HCT116 (cell line): ENCODE results near the gene TNRC18. TPM values are rescaled to one million over a fixed set of nuclear protein-coding genes. Genes with fewer than 3 reads are reported as not detected.
"Not testable (repeated sequence)": the region's sequence is repeated elsewhere in the genome, so short reads cannot be mapped to it uniquely, and the experiment has no call there.

Source experiments
- ATAC-seq: fragments of 200-7000 bp; cut with Tn5 transposase; 2 replicates; pipeline ENCODE4 v1.9.1; 2020; ENCODE audit warnings: mild to moderate bottlenecking, moderate library complexity
- BruUV-seq: library from RNA; stranded (reverse); fragments of 400-500 nt; replicated peaks from 2 replicates; lab custom pipeline; 2021; lab: Mats Ljungman, UMichigan
- CTCF ChIA-PET: fragments of 300-600 bp; sonication (Branson Sonifier 250); formaldehyde crosslinking; loops from one replicate; lab custom pipeline; 2021; ENCODE audit warnings: antibody characterized with exemption; lab: Charles Lee
- POLR2A ChIA-PET: fragments of 300-600, 350-600 bp; sonication (Branson Sonifier 250); formaldehyde crosslinking; loops from one replicate; lab custom pipeline; 2021; ENCODE audit warnings: antibody characterized with exemption; lab: Charles Lee
- RAD21 ChIA-PET, 2 experiments: fragments of 300-600 bp; sonication (Branson Sonifier 250); formaldehyde crosslinking; loops; one replicate each; lab custom pipeline; 2023; ENCODE audit warnings: low total read pairs in 2 of 2; ENCODE audit not compliant: uncharacterized antibody in 2 of 2, unreplicated experiment in 2 of 2, low non-redundant PET in 1 of 2; lab: Charles Lee
- DNase-seq: peaks from one replicate; pipeline ENCODE4 v3.0.0-alpha.2; 2010; ENCODE audit warnings: low read depth, low spot score
- H2AFZ ChIP-seq: fragments of 200-600 bp; shearing (Covaris generic), sonication (generic); 2 replicates; pipeline ENCODE4 v1.6.1; 2017; ENCODE audit warnings: low read depth, mixed run types, mixed read lengths, antibody characterized with exemption, low read length; ENCODE audit not compliant: poor library complexity, severe bottlenecking
- H3K27ac ChIP-seq: 2 replicates; pipeline ENCODE4 v1.5.1; 2012; ENCODE audit warnings: low read depth, low read length
- H3K27me3 ChIP-seq: fragments of 200-600 bp; sonication (generic); 2 replicates; pipeline ENCODE4 v1.6.1; 2016; ENCODE audit warnings: mixed run types, low read length, mixed read lengths; ENCODE audit not compliant: insufficient read depth
- H3K36me3 ChIP-seq, 2 experiments: fragments of 200-500 bp in 1 of 2; fragments of 200-600 bp in 1 of 2; sonication (Bioruptor generic) in 1 of 2; sonication (generic) in 1 of 2; 2 replicates each; pipeline versions ENCODE4 v1.5.1 to v1.6.1; 2014 to 2016; ENCODE audit warnings: low read length in 2 of 2, inconsistent platforms in 1 of 2, mixed read lengths in 1 of 2, mixed run types in 1 of 2; ENCODE audit not compliant: insufficient read depth in 2 of 2, control insufficient read depth in 1 of 2
- H3K4me1 ChIP-seq, 2 experiments: fragments of 200-600 bp in 1 of 2; sonication (generic) in 1 of 2; 2 replicates each; pipeline versions ENCODE4 v1.5.1 to v1.6.1; 2012 to 2017; ENCODE audit warnings: low read length in 2 of 2, inconsistent platforms in 1 of 2, mild to moderate bottlenecking in 1 of 2, mixed read lengths in 1 of 2, mixed run types in 1 of 2, moderate library complexity in 1 of 2; ENCODE audit not compliant: insufficient read depth in 2 of 2, control insufficient read depth in 1 of 2
- H3K4me2 ChIP-seq: fragments of 200-600 bp; sonication (generic); 2 replicates; pipeline ENCODE4 v1.6.1; 2017; ENCODE audit warnings: mixed run types, low read length, mixed read lengths
- H3K4me3 ChIP-seq, 2 experiments: fragments of 200-600 bp in 1 of 2; sonication (generic) in 1 of 2; replicated peaks in 1 of 2; 2 replicates each; pipeline ENCODE4 v1.5.1; 2011 to 2016; ENCODE audit warnings: low read length in 2 of 2, control low read depth in 1 of 2, low read depth in 1 of 2, mild to moderate bottlenecking in 1 of 2, mixed read lengths in 1 of 2, mixed run types in 1 of 2
- H3K79me2 ChIP-seq: fragments of 200-600 bp; sonication (generic); 2 replicates; pipeline ENCODE4 v1.6.1; 2017; ENCODE audit warnings: mild to moderate bottlenecking, mixed run types, low read length, moderate library complexity, mixed read lengths; ENCODE audit not compliant: insufficient read depth
- H3K9ac ChIP-seq: fragments of 200-600 bp; sonication (generic); 2 replicates; pipeline ENCODE4 v1.6.1; 2016; ENCODE audit warnings: low read length, mixed read lengths
- H3K9me2 ChIP-seq: fragments of 200-600 bp; sonication (generic), shearing (Covaris generic); 2 replicates; pipeline ENCODE4 v1.6.1; 2017; ENCODE audit warnings: mixed run types, mild to moderate bottlenecking, moderate library complexity; ENCODE audit not compliant: insufficient read depth
- H3K9me3 ChIP-seq, 2 experiments: fragments of 200-500 bp in 1 of 2; fragments of 200-600 bp in 1 of 2; sonication (Bioruptor generic) in 1 of 2; sonication (generic) in 1 of 2; 2 replicates each; pipeline ENCODE4 v1.6.1; 2014 to 2017; ENCODE audit warnings: low read length in 2 of 2, mixed read lengths in 2 of 2, inconsistent platforms in 1 of 2, low read depth in 1 of 2, mild to moderate bottlenecking in 1 of 2, mixed run types in 1 of 2, moderate library complexity in 1 of 2; ENCODE audit not compliant: control insufficient read depth in 1 of 2, insufficient read depth in 1 of 2
- H4K20me1 ChIP-seq: fragments of 200-600 bp; sonication (generic), shearing (Covaris generic); 2 replicates; pipeline ENCODE4 v1.6.1; 2017; ENCODE audit warnings: mixed run types, mild to moderate bottlenecking, moderate library complexity; ENCODE audit not compliant: insufficient read depth
- REST ChIP-seq: IDR thresholded peaks from 2 replicates; pipeline ENCODE4 v1.6.1; 2012; ENCODE audit warnings: low read depth
- intact Hi-C: fragments of 100-400 bp; cut with micrococcal nuclease; formaldehyde crosslinking; loops from 2 replicates; pipeline ENCODE4 v1.10.0; 2022
- total RNA-seq: library from RNA; stranded (reverse); gene quantifications from one replicate; pipeline ENCODE4 v1.2.1, GENCODE V29; 2021; ENCODE audit not compliant: unreplicated experiment

TNRC18 gene
- total RNA-seq, 1 experiment from 2014 or later: 101 TPM

GRCh38 chr7:5270788-5271187, 152.8 kb downstream of the TNRC18 start (continued):
- no peak for TF ChIP-seq REST

GRCh38 chr7:5269992-5270657, 153.5 kb downstream of the TNRC18 start:
- CTCF ChIA-PET, ATAC-seq: not testable (repeated sequence)

GRCh38 chr7:5267829-5268228, 155.8 kb downstream of the TNRC18 start:
- H2AFZ ChIP-seq, ATAC-seq, POLR2A ChIA-PET, H3K9ac ChIP-seq, H3K27me3 ChIP-seq, H3K27ac ChIP-seq, H3K4me1 ChIP-seq, H3K9me3 ChIP-seq, H3K4me3 ChIP-seq, H4K20me1 ChIP-seq, H3K9me2 ChIP-seq, intact Hi-C loops, DNase-seq, H3K79me2 ChIP-seq, BruUV-seq, H3K4me2 ChIP-seq, H3K36me3 ChIP-seq: not testable (repeated sequence)
- CTCF ChIA-PET: interaction anchor here (1.0 kb wide), 1 partner anchor 27 kb away, joined by 7 read pairs; no protein-coding TSS in a partner anchor
- RAD21 ChIA-PET: interaction anchor here in 1 of 2 experiments (0.6 kb wide), 1 partner anchor 23 kb away, joined by 3 read pairs; no protein-coding TSS in a partner anchor

More at GRCh38 chr7:5269992-5270657, 153.5 kb downstream of the TNRC18 start:
- H2AFZ ChIP-seq, intact Hi-C loops, H3K4me1 ChIP-seq, H3K9me3 ChIP-seq, H3K27me3 ChIP-seq, H3K36me3 ChIP-seq, H3K9me2 ChIP-seq, H3K4me3 ChIP-seq, H3K4me2 ChIP-seq, H3K9ac ChIP-seq, POLR2A ChIA-PET, DNase-seq, H3K27ac ChIP-seq, H4K20me1 ChIP-seq, RAD21 ChIA-PET, BruUV-seq, H3K79me2 ChIP-seq: not testable (repeated sequence)
